Vagina (tissue), 2 donors: ENCODE data around the gene FEV. TPM values are rescaled to one million over a fixed set of nuclear protein-coding genes. Genes with fewer than 3 reads are reported as not detected.

ENCODE experiments used
- DNase-seq, 2 donors: peaks; one replicate each; pipeline ENCODE4 v3.0.0-alpha.2; 2017; ENCODE audit errors: extremely low spot score in 2 of 2
- H3K27ac ChIP-seq: fragments of 200-600 bp; sonication (generic); one replicate; pipeline ENCODE4 v1.5.1; 2019
- H3K27me3 ChIP-seq: fragments of 200-600 bp; sonication (generic); one replicate; pipeline ENCODE4 v1.5.1; 2019
- H3K36me3 ChIP-seq, 2 donors: fragments of 200-600 bp; sonication (generic); one replicate each; pipeline ENCODE4 v1.5.1; 2017 to 2019
- H3K4me1 ChIP-seq: fragments of 200-600 bp; sonication (generic); one replicate; pipeline ENCODE4 v1.5.1; 2019
- H3K4me3 ChIP-seq, 2 donors: fragments of 200-600 bp; sonication (generic); 1 replicate in 1 of 2; 2 replicates in 1 of 2; pipeline ENCODE4 v1.5.1; 2016 to 2019
- H3K9me3 ChIP-seq: fragments of 200-600 bp; sonication (generic); one replicate; pipeline ENCODE4 v1.5.1; 2019
- POLR2A ChIP-seq, 2 donors: fragments of 450-650 bp; IDR thresholded peaks; one replicate each; pipeline ENCODE4 v1.6.1; 2017; ENCODE audit warnings: antibody characterized with exemption in 2 of 2, mild to moderate bottlenecking in 2 of 2, moderate library complexity in 2 of 2
- POLR2AphosphoS5 ChIP-seq, 2 donors: sonication (generic); formaldehyde crosslinking; IDR thresholded peaks; one replicate each; pipeline ENCODE4 v1.9.0; 2017; ENCODE audit warnings: antibody characterized with exemption in 2 of 2, mild to moderate bottlenecking in 2 of 2, low read depth in 1 of 2; ENCODE audit not compliant: insufficient read depth in 1 of 2
- intact Hi-C: fragments of 100-400 bp; cut with DNase I; formaldehyde crosslinking; loops from one replicate; pipeline ENCODE4 v1.15.1; 2023
- total RNA-seq: library from RNA; depleted of rRNA; stranded (reverse); fragments of >200 nt; gene quantifications from one replicate; pipeline ENCODE4 v1.2.3, GENCODE V29; 2016
- TF ChIP-seq, protein P1 (sequence below), 3 experiments: fragments of 450-650 bp in 2 of 3; fragments of 200-600 bp in 1 of 3; sonication (generic) in 1 of 3; IDR thresholded peaks; one replicate each; pipeline ENCODE4 v1.5.1; 2017 to 2019; ENCODE audit warnings: antibody characterized with exemption in 3 of 3, mild to moderate bottlenecking in 2 of 3, moderate library complexity in 2 of 3

Gene FEV
- total RNA-seq, 1 donor from 2014 or later: not detected

DNA sequence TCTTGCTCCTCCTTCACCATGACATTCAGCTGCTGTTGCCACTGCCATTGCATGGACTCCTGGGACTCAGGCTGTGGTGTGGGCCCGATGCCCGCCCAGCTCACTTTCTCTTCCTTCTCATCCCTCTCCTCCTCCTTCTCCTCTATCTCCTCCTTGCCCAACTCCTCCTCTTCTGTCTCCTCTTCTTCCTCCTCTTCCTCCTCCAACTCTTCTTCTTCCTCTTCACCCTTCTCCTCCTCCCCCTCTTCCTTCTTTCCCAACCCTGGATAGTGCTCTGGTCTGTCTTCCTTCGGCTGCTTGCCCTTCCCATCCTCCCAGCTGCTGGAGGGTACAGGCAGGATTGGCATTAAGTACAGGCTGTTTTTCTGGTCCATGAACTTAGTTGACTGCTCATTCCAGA lies 19.0 kb upstream of the FEV start:
- Histone ChIP-seq H3K9me3 (no peaks in the 10 kb centered on the region), H3K27ac (no peak overlapping the region), H3K4me3 (no peak overlapping the region), H3K27me3 (peaks cover 14% of the 10 kb centered on the region), H3K4me1 (peaks cover 23% of the 10 kb centered on the region), H3K36me3 (no peaks in the 10 kb centered on the region)
- no peak for DNase-seq
- intact Hi-C loops: no loop called here
- TF ChIP-seq POLR2A (IDR thresholded peaks at IDR 0.05) (no peak), POLR2AphosphoS5 (IDR thresholded peaks at IDR 0.05; ENCODE audit: insufficient read depth in 1 of 2, low read depth in 1 of 2) (no peak)
- TF ChIP-seq, protein P1, sequence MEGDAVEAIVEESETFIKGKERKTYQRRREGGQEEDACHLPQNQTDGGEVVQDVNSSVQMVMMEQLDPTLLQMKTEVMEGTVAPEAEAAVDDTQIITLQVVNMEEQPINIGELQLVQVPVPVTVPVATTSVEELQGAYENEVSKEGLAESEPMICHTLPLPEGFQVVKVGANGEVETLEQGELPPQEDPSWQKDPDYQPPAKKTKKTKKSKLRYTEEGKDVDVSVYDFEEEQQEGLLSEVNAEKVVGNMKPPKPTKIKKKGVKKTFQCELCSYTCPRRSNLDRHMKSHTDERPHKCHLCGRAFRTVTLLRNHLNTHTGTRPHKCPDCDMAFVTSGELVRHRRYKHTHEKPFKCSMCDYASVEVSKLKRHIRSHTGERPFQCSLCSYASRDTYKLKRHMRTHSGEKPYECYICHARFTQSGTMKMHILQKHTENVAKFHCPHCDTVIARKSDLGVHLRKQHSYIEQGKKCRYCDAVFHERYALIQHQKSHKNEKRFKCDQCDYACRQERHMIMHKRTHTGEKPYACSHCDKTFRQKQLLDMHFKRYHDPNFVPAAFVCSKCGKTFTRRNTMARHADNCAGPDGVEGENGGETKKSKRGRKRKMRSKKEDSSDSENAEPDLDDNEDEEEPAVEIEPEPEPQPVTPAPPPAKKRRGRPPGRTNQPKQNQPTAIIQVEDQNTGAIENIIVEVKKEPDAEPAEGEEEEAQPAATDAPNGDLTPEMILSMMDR (IDR thresholded peaks at IDR 0.05): no peak

DNA sequence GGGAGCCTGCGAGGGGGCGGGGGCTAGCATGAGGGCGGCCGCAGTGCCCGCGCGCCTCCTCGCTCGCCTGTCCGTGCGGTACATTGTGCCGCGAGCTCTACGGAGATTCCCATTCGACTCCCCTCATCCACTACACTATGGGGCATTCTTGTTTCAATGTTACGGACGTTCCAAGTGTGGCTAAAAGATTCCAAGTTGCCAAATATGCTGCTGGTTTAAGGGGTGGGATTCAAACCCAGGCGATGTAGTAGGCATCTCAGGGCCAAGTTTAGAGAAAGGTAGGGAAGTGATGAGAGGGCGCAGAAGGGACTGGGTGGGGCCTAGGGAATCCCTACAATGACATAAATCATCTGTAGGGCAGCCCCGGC lies 18.3 kb upstream of the FEV start:
- peak overlapping the region in 1 of 2 donors; percentile 2 for H3K4me3 ChIP-seq
- TF ChIP-seq POLR2AphosphoS5 (IDR thresholded peaks at IDR 0.05; ENCODE audit: insufficient read depth in 1 of 2, low read depth in 1 of 2) (no peak), POLR2A (IDR thresholded peaks at IDR 0.05) (no peak)
- TF ChIP-seq, protein P1 (IDR thresholded peaks at IDR 0.05): no peak
- DNase-seq: no peak
- peaks cover 14% of the 10 kb centered on the region for H3K27me3 ChIP-seq
- no peaks in the 10 kb centered on the region for H3K9me3 ChIP-seq
- intact Hi-C loops: no loop called here
- peaks cover 23% of the 10 kb centered on the region for H3K4me1 ChIP-seq
- H3K36me3 ChIP-seq: no peaks in the 10 kb centered on the region
- H3K27ac ChIP-seq: no peak overlapping the region

DNA sequence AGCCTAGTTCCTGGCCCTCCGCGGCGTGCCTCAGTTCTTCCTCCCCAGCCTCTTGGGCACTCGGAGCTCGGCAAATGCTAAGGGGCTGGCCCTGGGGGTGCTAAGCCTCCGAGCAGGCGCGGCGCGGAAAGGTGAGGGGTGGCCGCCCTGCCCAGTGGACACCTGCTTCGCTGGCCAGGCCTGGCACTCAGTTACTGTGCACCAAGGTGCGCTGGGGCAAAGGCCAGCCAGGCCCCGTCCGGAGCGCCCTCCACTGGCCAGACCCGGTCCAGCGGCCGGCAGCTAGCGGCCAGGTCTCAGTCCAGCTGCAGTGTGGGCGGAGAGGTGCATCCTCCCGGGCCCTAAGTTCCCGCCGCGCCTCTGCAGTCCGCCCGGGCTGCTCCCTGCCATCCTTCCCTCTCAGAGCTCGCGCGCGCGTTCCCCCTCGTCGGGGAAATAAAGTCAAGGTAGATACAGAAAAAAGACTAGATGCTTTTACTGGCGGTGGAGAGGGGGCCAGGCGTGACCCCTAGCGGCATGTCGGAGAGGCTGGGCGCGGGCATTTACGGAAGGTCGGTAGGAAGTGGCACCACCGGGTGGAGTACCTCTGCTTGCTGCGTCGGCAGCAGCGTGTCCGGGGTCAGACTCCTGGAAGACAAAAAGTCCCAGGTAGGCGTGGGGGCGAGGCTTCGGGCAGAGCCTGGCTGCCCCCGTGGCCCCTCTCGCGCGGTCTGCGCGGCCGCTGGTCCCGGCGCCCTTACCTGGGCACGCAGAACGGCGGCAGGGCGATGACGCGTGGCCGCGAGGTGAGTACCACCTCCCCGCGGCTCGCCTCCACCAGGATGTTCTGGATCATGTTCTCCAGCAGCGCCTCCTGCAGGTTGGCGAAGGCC lies 17.6 kb upstream of the FEV start:
- no peak for DNase-seq
- peaks cover 23% of the 10 kb centered on the region for H3K4me1 ChIP-seq
- H3K4me3 ChIP-seq: peak overlapping the region; percentile 2 to 5
- no peak overlapping the region for H3K27ac ChIP-seq
- no peaks in the 10 kb centered on the region for H3K9me3 ChIP-seq
- intact Hi-C loops: no loop called here
- TF ChIP-seq, protein P1 (IDR thresholded peaks at IDR 0.05): no peak
- TF ChIP-seq POLR2A (IDR thresholded peaks at IDR 0.05) (no peak), POLR2AphosphoS5 (IDR thresholded peaks at IDR 0.05; ENCODE audit: insufficient read depth in 1 of 2, low read depth in 1 of 2) (no peak)
- H3K36me3 ChIP-seq: no peaks in the 10 kb centered on the region
- peaks cover 14% of the 10 kb centered on the region for H3K27me3 ChIP-seq

- peaks cover 23% of the 10 kb centered on the region for H3K4me1 ChIP-seq
- H3K27ac ChIP-seq: no peak overlapping the region
- no peaks in the 10 kb centered on the region for H3K36me3 ChIP-seq
- intact Hi-C loops: no loop called here
- peak overlapping the region; percentile 21 to 23 for H3K4me3 ChIP-seq
- TF ChIP-seq POLR2A (IDR thresholded peaks at IDR 0.05): no peak
- TF ChIP-seq, protein P1 (IDR thresholded peaks at IDR 0.05): no peak
- TF ChIP-seq POLR2AphosphoS5 (IDR thresholded peaks at IDR 0.05; ENCODE audit: insufficient read depth in 1 of 2, low read depth in 1 of 2): peak in 1 of 2 donors; percentile 21
- H3K27me3 ChIP-seq: peaks cover 14% of the 10 kb centered on the region
- no peaks in the 10 kb centered on the region for H3K9me3 ChIP-seq
- no peak for DNase-seq
These were observed 16.8 kb upstream of the FEV start for GRCh38 chr2:219001577-219002394.
